ENCODE data around the gene KLK15.

Gene KLK15, protein sequence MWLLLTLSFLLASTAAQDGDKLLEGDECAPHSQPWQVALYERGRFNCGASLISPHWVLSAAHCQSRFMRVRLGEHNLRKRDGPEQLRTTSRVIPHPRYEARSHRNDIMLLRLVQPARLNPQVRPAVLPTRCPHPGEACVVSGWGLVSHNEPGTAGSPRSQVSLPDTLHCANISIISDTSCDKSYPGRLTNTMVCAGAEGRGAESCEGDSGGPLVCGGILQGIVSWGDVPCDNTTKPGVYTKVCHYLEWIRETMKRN

DNA sequence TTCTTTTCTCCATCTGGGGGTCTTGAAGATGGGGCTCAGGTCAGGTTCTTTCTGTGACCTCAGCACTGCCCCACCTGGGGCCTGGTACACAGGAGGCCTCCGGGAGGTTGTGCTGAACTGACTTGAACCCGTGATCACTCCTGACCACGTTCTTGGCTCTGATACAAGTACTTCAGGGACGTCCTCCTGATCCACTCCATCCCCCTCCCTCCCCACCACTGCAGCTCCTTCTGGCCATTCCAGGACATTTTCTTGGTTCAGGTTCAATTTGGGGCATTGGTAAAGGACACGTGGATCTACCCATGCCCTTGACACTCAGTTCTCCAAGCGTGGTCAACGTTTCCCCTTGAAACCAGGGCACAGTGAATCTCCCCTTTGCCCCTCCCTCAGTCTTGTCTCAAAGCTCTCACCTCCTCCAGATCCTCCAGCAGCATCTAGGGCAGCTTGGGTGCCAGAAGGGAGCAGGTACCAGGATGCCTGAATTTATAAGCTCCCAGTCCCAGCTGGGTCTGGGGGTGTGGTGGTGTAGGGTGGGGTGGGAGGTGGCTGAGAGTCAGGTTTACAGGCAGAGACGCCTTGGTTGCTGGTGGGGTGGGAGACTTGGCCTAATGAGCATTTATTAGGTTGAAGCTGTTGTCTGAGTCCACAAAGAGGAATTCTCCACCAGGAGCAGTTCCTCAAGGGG, at the start of gene KLK15:
Gene KLK15 (minus strand): TSS at position 458 of the 685 bp plus-strand sequence. CDS start 2,082 bp downstream, outside the sequence.
- DNase-seq = no peak

DNA sequence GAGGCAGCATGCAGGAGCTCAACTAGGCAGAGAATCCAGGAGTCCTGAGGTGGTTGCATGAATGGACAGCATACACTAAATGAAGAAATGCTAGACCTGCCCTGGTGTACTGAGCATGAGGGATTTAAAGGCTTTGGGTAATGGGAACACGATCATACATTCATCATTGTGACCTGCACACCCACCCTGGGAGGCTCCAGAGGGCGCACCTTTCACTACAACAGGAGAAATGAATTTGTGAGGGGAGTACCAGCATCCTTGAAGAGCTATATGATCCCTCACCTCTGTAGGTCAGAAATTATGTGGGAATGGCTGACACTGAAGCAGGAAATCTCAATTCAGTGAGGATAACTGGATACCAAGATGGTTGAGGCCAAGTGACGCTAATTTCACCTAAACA, 48.8 kb upstream of the KLK15 start:
- no peak for DNase-seq

DNA sequence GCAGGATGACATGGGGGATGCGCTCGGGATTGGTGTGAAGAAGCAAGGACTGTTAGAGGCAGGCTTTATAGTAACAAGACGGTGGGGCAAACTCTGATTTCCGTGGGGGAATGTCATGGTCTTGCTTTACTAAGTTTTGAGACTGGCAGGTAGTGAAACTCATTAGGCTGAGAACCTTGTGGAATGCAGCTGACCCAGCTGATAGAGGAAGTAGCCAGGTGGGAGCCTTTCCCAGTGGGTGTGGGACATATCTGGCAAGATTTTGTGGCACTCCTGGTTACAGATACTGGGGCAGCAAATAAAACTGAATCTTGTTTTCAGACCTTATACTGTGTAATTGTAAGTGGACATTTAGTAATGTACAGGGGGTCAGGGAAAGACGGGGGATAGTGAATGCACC, 46.9 kb upstream of the KLK15 start:
- no peak for DNase-seq

DNA sequence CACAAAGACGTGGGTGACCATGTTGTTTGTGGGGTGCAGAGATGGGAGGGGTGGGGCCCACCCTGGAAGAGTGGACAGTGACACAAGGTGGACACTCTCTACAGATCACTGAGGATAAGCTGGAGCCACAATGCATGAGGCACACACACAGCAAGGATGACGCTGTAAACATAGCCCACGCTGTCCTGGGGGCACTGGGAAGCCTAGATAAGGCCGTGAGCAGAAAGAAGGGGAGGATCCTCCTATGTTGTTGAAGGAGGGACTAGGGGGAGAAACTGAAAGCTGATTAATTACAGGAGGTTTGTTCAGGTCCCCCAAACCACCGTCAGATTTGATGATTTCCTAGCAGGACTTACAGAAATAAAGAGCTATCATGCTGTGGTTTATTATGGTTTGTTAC, 45.5 kb upstream of the KLK15 start:
- no peak for DNase-seq

DNA sequence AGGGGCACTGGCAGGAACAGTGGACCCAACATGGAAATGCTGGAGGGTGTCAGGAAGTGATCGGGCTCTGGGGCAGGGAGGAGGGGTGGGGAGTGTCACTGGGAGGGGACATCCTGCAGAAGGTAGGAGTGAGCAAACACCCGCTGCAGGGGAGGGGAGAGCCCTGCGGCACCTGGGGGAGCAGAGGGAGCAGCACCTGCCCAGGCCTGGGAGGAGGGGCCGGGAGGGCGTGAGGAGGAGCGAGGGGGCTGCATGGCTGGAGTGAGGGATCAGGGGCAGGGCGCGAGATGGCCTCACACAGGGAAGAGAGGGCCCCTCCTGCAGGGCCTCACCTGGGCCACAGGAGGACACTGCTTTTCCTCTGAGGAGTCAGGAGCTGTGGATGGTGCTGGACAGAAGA, 44.0 kb upstream of the KLK15 start:
- DNase-seq = no peak

DNA sequence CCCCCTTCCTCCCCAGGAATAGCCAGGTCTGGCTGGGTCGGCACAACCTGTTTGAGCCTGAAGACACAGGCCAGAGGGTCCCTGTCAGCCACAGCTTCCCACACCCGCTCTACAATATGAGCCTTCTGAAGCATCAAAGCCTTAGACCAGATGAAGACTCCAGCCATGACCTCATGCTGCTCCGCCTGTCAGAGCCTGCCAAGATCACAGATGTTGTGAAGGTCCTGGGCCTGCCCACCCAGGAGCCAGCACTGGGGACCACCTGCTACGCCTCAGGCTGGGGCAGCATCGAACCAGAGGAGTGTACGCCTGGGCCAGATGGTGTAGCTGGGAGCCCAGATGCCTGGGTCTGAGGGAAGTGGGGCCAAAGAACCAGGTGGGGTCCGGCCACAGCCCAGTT, 43.1 kb upstream of the KLK15 start:
- no peak for DNase-seq

DNA sequence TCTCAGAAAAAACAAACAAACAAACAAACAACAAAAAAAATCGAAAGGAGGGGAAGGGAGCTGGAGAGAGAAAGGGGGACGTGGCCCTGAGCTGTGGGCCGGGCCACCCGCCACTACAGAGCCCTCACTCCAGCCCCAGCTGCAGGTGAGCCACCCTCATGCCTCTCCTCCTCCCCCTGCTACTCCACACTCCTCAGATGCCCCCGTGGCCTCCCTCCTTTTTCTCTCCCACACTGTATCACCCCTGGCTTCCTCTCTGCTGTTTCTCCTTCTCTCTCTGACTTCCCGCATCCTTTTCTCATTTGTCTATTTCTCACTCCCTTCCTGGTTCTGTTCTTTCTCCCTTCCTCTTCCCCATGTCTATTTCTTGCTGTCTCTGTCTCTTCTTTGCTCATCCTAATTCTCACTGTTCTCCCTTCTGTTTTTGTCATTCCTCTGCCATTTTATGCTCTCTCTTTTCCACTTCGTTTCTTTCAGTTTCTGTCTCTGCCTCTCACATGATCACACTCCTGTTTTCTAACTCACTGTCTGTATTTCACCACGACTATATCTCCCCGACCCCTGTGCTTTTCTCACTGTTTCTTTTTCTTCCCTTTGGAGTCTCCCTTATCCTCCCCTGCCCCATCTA, 42.5 kb upstream of the KLK15 start:
- no peak for DNase-seq

DNA sequence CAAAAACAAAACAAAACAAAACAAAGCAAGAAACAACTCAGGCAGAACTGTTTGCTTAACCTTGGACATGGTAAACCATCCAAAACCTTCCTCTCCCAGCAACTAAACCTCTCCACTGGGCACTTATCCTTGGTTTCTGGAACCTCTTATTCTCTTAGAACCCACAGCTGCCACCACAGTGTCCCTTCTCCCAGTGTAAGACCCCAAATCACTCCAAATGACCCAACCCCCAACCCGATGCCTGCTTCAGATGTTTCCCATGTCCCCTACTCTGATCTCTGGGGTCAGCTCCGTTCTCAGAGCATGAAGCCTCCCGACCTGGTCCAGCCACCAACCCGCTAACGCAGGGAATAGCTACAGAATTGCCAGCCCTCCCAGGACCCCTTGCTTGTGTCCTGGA, 40.8 kb upstream of the KLK15 start:
- no peak for DNase-seq

DNA sequence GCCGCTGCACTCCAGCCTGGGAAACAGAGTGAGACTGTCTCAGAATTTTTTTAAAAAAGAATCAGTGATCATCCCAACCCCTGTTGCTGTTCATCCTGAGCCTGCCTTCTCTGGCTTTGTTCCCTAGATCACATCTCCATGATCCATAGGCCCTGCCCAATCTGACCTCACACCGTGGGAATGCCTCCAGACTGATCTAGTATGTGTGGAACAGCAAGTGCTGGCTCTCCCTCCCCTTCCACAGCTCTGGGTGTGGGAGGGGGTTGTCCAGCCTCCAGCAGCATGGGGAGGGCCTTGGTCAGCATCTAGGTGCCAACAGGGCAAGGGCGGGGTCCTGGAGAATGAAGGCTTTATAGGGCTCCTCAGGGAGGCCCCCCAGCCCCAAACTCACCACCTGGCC, 39.7 kb upstream of the KLK15 start, which contains the start of gene KLK2:
Gene KLK2 (plus strand): TSS at position 384 of the 400 bp plus-strand sequence. CDS start 35 bp downstream, outside the sequence.
- no peak for DNase-seq

DNA sequence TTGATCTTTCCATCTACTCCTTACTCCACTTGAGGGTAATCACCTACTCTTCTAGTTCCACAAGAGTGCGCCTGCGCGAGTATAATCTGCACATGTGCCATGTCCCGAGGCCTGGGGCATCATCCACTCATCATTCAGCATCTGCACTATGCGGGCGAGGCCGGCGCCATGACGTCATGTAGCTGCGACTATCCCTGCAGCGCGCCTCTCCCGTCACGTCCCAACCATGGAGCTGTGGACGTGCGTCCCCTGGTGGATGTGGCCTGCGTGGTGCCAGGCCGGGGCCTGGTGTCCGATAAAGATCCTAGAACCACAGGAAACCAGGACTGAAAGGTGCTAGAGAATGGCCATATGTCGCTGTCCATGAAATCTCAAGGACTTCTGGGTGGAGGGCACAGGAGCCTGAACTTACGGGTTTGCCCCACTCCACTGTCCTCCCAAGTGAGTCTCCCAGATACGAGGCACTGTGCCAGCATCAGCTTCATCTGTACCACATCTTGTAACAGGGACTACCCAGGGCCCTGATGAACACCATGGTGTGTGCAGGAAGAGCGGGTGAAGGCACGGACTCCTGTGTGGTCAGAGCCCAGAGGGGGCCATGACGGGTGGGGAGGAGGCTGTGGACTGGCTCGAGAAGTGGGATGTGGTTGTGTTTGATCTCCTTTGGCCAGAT, 37.2 kb upstream of the KLK15 start:
- no peak for DNase-seq

DNA sequence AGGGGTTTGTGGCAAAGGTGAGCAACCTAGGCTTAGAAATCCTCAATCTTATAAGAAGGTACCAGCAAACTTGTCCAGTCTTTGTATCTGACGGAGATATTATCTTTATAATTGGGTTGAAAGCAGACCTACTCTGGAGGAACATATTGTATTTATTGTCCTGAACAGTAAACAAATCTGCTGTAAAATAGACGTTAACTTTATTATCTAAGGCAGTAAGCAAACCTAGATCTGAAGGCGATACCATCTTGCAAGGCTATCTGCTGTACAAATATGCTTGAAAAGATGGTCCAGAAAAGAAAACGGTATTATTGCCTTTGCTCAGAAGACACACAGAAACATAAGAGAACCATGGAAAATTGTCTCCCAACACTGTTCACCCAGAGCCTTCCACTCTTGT, 36.1 kb upstream of the KLK15 start:
- no peak for DNase-seq

DNA sequence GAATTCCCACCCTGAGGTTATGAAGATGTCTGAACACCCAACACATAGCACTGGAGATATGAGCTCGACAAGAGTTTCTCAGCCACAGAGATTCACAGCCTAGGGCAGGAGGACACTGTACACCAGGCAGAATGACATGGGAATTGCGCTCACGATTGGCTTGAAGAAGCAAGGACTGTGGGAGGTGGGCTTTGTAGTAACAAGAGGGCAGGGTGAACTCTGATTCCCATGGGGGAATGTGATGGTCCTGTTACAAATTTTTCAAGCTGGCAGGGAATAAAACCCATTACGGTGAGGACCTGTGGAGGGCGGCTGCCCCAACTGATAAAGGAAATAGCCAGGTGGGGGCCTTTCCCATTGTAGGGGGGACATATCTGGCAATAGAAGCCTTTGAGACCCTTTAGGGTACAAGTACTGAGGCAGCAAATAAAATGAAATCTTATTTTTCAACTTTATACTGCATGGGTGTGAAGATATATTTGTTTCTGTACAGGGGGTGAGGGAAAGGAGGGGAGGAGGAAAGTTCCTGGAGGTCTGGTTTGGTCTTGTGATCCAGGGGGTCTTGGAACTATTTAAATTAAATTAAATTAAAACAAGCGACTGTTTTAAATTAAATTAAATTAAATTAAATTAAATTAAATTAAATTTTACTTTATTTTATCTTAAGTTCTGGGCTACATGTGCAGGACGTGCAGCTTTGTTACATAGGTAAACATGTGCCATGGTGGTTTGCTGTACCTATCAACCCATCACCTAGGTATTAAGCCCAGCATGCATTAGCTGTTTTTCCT, 28.3 kb upstream of the KLK15 start:
- no peak for DNase-seq

DNA sequence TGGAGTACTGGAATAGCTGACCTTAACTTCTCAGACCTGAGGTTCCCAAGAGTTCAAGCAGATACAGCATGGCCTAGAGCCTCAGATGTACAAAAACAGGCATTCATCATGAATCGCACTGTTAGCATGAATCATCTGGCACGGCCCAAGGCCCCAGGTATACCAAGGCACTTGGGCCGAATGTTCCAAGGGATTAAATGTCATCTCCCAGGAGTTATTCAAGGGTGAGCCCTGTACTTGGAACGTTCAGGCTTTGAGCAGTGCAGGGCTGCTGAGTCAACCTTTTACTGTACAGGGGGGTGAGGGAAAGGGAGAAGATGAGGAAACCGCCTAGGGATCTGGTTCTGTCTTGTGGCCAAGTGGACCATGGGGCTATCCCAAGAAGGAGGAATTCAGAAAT, 27.6 kb upstream of the KLK15 start:
- DNase-seq = no peak

DNA sequence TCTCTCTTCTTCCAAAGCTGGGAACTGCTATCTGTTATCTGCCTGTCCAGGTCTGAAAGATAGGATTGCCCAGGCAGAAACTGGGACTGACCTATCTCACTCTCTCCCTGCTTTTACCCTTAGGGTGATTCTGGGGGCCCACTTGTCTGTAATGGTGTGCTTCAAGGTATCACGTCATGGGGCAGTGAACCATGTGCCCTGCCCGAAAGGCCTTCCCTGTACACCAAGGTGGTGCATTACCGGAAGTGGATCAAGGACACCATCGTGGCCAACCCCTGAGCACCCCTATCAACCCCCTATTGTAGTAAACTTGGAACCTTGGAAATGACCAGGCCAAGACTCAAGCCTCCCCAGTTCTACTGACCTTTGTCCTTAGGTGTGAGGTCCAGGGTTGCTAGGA, 26.5 kb upstream of the KLK15 start:
- no peak for DNase-seq

DNA sequence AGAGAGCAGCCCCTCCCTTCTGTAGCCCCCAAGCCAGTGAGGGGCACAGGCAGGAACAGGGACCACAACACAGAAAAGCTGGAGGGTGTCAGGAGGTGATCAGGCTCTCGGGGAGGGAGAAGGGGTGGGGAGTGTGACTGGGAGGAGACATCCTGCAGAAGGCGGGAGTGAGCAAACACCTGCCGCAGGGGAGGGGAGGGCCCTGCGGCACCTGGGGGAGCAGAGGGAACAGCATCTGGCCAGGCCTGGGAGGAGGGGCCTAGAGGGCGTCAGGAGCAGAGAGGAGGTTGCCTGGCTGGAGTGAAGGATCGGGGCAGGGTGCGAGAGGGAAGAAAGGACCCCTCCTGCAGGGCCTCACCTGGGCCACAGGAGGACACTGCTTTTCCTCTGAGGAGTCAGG, 25.5 kb upstream of the KLK15 start:
- DNase-seq = no peak

DNA sequence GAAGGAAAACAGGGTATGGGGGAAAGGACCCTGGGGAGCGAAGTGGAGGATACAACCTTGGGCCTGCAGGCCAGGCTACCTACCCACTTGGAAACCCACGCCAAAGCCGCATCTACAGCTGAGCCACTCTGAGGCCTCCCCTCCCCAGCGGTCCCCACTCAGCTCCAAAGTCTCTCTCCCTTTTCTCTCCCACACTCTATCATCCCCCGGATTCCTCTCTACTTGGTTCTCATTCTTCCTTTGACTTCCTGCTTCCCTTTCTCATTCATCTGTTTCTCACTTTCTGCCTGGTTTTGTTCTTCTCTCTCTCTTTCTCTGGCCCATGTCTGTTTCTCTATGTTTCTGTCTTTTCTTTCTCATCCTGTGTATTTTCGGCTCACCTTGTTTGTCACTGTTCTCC, 24.0 kb upstream of the KLK15 start:
- no peak for DNase-seq

DNA sequence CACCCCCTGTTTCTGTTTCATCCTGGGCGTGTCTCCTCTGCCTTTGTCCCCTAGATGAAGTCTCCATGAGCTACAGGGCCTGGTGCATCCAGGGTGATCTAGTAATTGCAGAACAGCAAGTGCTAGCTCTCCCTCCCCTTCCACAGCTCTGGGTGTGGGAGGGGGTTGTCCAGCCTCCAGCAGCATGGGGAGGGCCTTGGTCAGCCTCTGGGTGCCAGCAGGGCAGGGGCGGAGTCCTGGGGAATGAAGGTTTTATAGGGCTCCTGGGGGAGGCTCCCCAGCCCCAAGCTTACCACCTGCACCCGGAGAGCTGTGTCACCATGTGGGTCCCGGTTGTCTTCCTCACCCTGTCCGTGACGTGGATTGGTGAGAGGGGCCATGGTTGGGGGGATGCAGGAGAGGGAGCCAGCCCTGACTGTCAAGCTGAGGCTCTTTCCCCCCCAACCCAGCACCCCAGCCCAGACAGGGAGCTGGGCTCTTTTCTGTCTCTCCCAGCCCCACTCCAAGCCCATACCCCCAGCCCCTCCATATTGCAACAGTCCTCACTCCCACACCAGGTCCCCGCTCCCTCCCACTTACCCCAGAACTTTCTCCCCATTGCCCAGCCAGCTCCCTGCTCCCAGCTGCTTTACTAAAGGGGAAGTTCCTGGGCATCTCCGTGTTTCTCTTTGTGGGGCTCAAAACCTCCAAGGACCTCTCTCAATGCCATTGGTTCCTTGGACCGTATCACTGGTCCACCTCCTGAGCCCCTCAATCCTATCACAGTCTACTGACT, 21.4 kb upstream of the KLK15 start, which contains the start of gene KLK3:
Gene KLK3 (plus strand): TSS at position 280 of the 775 bp plus-strand sequence. CDS start 41 bp downstream, at position 321.
- no peak for DNase-seq

DNA sequence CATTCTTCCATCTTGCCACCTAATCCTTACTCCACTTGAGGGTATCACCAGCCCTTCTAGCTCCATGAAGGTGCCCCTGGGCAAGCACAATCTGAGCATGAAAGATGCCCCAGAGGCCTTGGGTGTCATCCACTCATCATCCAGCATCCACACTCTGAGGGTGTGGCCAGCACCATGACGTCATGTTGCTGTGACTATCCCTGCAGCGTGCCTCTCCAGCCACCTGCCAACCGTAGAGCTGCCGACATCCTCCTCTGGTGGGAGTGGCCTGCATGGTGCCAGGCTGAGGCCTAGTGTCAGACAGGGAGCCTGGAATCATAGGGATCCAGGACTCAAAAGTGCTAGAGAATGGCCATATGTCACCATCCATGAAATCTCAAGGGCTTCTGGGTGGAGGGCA, 18.2 kb upstream of the KLK15 start:
- DNase-seq = no peak

DNA sequence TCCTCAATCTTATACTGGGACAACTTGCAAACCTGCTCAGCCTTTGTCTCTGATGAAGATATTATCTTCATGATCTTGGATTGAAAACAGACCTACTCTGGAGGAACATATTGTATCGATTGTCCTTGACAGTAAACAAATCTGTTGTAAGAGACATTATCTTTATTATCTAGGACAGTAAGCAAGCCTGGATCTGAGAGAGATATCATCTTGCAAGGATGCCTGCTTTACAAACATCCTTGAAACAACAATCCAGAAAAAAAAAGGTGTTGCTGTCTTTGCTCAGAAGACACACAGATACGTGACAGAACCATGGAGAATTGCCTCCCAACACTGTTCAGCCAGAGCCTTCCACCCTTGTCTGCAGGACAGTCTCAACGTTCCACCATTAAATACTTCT, 17.4 kb upstream of the KLK15 start:
- no peak for DNase-seq

DNA sequence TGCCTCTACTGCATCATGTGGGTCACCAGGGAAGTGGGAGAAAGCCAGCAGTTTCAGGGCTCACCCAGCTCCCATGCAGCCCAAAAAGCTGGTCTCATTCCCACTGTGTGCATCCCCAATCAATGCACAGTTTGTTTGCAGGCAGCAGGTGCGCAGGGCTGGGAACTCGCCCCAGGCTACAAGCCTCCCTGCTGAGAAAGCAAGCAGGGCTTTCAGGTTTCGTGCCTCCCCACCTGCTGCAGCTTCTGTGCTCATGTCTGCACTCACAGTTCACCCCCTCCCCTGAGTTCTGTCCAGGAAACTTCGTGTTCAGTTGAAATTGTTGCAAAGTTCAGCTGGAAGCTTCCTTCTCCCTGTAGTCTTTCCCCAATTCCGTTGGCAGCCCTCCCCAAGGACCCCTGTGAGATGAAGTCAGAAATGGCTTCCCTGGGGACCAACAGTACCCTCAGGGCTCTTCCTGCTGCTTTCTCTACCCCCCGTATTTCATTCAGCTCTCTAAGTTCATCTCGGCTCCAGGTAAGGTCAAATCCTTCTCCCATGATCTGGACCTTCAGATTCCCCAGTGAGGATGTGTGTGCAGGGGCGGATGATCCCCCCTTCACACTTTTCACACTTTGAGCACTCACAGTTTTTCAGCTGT, 11.0 kb upstream of the KLK15 start:
- DNase-seq = peak in 1 of 2 experiments; percentile 20

DNA sequence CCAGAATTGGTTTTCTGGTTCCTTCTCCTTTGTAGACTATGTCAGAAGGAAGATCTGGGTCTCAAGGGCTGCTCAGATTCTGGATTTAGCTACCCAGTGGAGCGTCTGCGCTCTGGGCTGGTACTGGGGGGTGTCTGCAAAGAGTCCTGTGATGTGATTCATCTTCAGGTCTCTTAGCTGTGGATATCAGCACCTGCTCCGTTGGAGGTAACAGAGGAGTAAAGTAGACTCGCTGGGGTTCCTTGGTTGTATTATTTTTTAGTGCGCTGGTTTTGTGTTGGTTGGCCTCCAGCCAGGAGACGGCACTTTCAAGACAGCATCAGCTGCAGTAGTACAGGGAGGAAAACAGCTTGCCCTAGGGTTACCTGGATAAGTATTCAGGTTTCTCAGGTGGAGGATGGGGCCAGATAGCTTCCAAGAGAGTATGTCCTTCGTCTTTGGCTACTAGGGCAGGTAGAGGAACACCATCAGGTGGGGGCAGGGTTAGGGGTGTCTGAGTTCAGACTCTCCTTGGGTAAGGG, 10.4 kb upstream of the KLK15 start:
- no peak for DNase-seq
